ENCODE data around the gene TBX1.
A peak's percentile ranks its signal among the peaks of the same experiment; 100 is the strongest.

The TBX1 gene

DNA sequence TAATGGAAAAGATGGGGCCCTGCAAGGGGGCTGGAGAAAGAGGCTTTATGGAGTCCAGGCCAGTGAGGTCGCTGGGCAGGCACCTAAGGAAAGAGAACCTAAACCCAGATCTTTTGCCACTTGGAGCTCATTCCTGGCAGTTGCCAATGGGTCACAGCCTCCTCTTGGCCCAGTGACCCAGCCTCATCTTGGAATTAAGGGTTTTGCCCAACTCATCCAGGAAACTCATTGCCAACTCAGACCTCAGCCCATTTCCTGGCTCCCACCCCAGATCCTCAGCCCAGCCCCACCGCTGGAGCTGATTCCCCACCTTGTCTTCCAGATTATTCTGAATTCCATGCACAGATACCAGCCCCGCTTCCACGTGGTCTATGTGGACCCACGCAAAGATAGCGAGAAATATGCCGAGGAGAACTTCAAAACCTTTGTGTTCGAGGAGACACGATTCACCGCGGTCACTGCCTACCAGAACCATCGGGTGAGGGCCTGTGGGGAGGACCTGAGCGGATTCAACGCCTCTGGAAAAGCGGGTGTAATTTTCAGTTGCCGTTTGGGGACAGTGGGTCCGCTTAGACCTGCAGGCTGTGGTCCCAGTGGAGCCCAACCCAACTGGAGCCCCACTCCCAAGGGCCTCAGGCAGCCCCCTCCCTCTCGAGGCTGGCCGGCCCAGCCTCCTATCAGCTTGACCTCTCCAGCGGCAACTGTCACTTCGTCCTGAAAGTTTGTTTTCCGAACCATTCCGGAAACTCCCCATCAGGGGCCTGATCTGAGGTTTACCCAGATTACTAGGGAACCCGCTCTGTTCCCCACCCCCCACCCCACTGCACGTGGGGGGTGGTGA is 4.3 kb downstream of the TBX1 start:
- DNase-seq (ENCODE audit: low read depth in 1 of 2, low spot score in 1 of 2) = no peak
- H3K27me3 ChIP-seq (ENCODE audit: insufficient read depth, poor library complexity, severe bottlenecking) = peaks cover 60% of the 10 kb centered on the region
- TF ChIP-seq GABPA (IDR thresholded peaks at IDR 0.05; ENCODE audit: low read depth) (no peak), SPI1 (IDR thresholded peaks at IDR 0.05; ENCODE audit: borderline replicate concordance, low read depth) (no peak), POLR2AphosphoS5 (IDR thresholded peaks at IDR 0.05; ENCODE audit: low read depth) (no peak)
- TF ChIP-seq, protein P1, sequence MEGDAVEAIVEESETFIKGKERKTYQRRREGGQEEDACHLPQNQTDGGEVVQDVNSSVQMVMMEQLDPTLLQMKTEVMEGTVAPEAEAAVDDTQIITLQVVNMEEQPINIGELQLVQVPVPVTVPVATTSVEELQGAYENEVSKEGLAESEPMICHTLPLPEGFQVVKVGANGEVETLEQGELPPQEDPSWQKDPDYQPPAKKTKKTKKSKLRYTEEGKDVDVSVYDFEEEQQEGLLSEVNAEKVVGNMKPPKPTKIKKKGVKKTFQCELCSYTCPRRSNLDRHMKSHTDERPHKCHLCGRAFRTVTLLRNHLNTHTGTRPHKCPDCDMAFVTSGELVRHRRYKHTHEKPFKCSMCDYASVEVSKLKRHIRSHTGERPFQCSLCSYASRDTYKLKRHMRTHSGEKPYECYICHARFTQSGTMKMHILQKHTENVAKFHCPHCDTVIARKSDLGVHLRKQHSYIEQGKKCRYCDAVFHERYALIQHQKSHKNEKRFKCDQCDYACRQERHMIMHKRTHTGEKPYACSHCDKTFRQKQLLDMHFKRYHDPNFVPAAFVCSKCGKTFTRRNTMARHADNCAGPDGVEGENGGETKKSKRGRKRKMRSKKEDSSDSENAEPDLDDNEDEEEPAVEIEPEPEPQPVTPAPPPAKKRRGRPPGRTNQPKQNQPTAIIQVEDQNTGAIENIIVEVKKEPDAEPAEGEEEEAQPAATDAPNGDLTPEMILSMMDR (IDR thresholded peaks at IDR 0.05; ENCODE audit: insufficient read depth, low read length) = no peak
- TF ChIP-seq, protein P2, sequence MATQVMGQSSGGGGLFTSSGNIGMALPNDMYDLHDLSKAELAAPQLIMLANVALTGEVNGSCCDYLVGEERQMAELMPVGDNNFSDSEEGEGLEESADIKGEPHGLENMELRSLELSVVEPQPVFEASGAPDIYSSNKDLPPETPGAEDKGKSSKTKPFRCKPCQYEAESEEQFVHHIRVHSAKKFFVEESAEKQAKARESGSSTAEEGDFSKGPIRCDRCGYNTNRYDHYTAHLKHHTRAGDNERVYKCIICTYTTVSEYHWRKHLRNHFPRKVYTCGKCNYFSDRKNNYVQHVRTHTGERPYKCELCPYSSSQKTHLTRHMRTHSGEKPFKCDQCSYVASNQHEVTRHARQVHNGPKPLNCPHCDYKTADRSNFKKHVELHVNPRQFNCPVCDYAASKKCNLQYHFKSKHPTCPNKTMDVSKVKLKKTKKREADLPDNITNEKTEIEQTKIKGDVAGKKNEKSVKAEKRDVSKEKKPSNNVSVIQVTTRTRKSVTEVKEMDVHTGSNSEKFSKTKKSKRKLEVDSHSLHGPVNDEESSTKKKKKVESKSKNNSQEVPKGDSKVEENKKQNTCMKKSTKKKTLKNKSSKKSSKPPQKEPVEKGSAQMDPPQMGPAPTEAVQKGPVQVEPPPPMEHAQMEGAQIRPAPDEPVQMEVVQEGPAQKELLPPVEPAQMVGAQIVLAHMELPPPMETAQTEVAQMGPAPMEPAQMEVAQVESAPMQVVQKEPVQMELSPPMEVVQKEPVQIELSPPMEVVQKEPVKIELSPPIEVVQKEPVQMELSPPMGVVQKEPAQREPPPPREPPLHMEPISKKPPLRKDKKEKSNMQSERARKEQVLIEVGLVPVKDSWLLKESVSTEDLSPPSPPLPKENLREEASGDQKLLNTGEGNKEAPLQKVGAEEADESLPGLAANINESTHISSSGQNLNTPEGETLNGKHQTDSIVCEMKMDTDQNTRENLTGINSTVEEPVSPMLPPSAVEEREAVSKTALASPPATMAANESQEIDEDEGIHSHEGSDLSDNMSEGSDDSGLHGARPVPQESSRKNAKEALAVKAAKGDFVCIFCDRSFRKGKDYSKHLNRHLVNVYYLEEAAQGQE (IDR thresholded peaks at IDR 0.05; ENCODE audit: insufficient replicate concordance, low read depth) = no peak
- H3K4me3 ChIP-seq (replicated peaks; ENCODE audit: insufficient read depth, low read length) = no peak overlapping the region
- no peak overlapping the region for H3K27ac ChIP-seq (replicated peaks)

DNA sequence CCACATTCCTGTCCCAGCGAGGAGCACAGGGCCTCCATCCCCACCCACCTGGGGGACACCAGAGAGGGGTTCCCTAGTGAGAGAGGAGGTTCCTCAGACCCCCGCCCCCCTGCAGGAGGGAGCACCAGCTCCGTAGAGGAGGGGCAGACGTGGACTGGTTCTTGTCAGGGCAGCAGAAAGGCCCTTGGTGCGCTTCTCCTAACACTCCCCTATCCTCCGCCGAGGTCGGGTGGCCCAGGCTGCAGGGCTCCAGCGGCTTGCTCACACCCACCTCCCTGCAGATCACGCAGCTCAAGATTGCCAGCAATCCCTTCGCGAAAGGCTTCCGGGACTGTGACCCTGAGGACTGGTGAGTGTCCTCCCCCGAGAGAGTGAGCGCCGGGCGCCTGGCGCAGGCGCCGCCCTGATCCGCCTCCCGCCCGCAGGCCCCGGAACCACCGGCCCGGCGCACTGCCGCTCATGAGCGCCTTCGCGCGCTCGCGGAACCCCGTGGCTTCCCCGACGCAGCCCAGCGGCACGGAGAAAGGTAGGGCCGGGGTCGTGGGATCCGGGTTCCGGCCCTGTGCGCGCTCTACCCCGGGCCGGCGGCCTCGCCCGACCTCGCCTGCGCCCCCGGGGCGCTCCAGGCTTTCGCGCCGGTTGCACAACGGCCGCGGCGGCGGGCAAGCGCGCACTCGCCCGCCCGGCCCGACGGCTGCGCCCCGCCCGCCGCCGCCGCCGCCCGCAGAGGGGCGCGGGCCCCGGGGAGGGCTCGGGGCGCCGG is 5.1 kb downstream of the TBX1 start:
- peak overlapping the region; percentile 49; the same call in 1 of the 2 replicates for H3K4me3 ChIP-seq (replicated peaks; ENCODE audit: insufficient read depth, low read length)
- peaks cover 56% of the 10 kb centered on the region for H3K27me3 ChIP-seq (ENCODE audit: insufficient read depth, poor library complexity, severe bottlenecking)

DNA sequence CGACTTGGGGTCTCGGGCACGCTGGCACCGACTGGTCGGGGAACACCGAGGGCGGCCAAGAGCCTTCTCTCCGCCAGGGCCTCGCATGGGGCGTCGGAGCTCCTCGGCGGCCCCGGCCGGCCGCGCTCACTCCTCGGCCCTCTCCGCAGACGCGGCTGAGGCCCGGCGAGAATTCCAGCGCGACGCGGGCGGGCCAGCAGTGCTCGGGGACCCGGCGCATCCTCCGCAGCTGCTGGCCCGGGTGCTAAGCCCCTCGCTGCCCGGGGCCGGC is 5.6 kb downstream of the TBX1 start:
- TF ChIP-seq GABPA (IDR thresholded peaks at IDR 0.05; ENCODE audit: low read depth) (no peak), POLR2AphosphoS5 (IDR thresholded peaks at IDR 0.05; ENCODE audit: low read depth) (no peak)
- TF ChIP-seq, protein P1 (IDR thresholded peaks at IDR 0.05; ENCODE audit: insufficient read depth, low read length) = no peak
- peak overlapping the region; percentile 49 for H3K4me3 ChIP-seq (replicated peaks; ENCODE audit: insufficient read depth, low read length)
- DNase-seq (ENCODE audit: low read depth in 1 of 2, low spot score in 1 of 2) = no peak
- H3K27me3 ChIP-seq (ENCODE audit: insufficient read depth, poor library complexity, severe bottlenecking) = peaks cover 56% of the 10 kb centered on the region
- H3K27ac ChIP-seq (replicated peaks) = no peak overlapping the region

More for the DNA sequence above, 5.1 kb downstream of the TBX1 start:
- no peak overlapping the region for H3K27ac ChIP-seq (replicated peaks)
- TF ChIP-seq POLR2AphosphoS5 (IDR thresholded peaks at IDR 0.05; ENCODE audit: low read depth) (no peak), SPI1 (IDR thresholded peaks at IDR 0.05; ENCODE audit: borderline replicate concordance, low read depth) (no peak), GABPA (IDR thresholded peaks at IDR 0.05; ENCODE audit: low read depth) (no peak)
- TF ChIP-seq, protein P2 (IDR thresholded peaks at IDR 0.05; ENCODE audit: insufficient replicate concordance, low read depth) = no peak
- TF ChIP-seq, protein P1 (IDR thresholded peaks at IDR 0.05; ENCODE audit: insufficient read depth, low read length) = no peak
- no peak for DNase-seq (ENCODE audit: low read depth in 1 of 2, low spot score in 1 of 2)

Measured in HL-60 (cell line).